Measurements from ENCODE around the gene SULT1C2. TPM values are rescaled to one million over a fixed set of nuclear protein-coding genes. Genes with fewer than 3 reads are reported as not detected.
A peak's percentile ranks its signal among the peaks of the same experiment; 100 is the strongest.

The SULT1C2 gene
- total RNA-seq, 1 experiment from 2014 or later, result 1.6 TPM

GRCh38 chr2:108271691-108272253 is 16.9 kb upstream of the SULT1C2 start:
- peaks cover 0 to 6% of the 10 kb centered on the region in 2 experiments; a peak in 2 of 4 replicates for H3K4me1 Mint-ChIP-seq

More at GRCh38 chr2:108271691-108272253, 16.9 kb upstream of the SULT1C2 start:
- WGBS (ENCODE audit: extremely low coverage, insufficient read length, low lambda C conversion rate), result no CpG with 5 or more reads among the region's 7 CpGs
- Histone ChIP-seq H3K4ac (ENCODE audit: low read depth, low read length) (no peak overlapping the region), H3K9me3 (ENCODE audit: control insufficient read depth, low read depth, low read length) (no peaks in the 10 kb centered on the region), H3K27me3 (ENCODE audit: insufficient read depth, low read length) (no peaks in the 10 kb centered on the region), H2BK15ac (ENCODE audit: low read depth, low read length) (no peak overlapping the region), H3K4me1 (ENCODE audit: insufficient read depth, low read length) (no peaks in the 10 kb centered on the region), H3T11ph (ENCODE audit: low read length) (no peak overlapping the region), H2BK20ac (ENCODE audit: low read depth, low read length, poor library complexity, severe bottlenecking) (no peak overlapping the region), H4K8ac (replicated peaks; ENCODE audit: insufficient read length, low read depth, low read length) (no peak overlapping the region), H4K5ac (ENCODE audit: insufficient read length, low read depth, low read length) (no peak overlapping the region), H3K23me2 (ENCODE audit: insufficient read length, low read depth, low read length, poor library complexity, severe bottlenecking) (no peaks in the 10 kb centered on the region), H3K23ac (ENCODE audit: insufficient read length, low read depth, low read length) (no peak overlapping the region), H2BK120ac (ENCODE audit: low read depth, low read length, poor library complexity, severe bottlenecking) (no peak overlapping the region), H3K9ac (ENCODE audit: extremely low read depth, insufficient read length, low read length) (no peak overlapping the region), H2BK5ac (ENCODE audit: insufficient read length, low read length) (no peak overlapping the region), H2AK5ac (ENCODE audit: insufficient read length, low read length) (no peak overlapping the region), H4K20me1 (ENCODE audit: control insufficient read depth, insufficient read depth, insufficient read length) (no peaks in the 10 kb centered on the region), H3K56ac (ENCODE audit: insufficient read length, low read depth, low read length) (no peak overlapping the region), H3K79me2 (ENCODE audit: insufficient read depth, low read length) (no peaks in the 10 kb centered on the region), H2AFZ (ENCODE audit: low read length) (no peak overlapping the region), H2BK12ac (ENCODE audit: insufficient read length, low read depth, low read length) (no peak overlapping the region), H4K91ac (ENCODE audit: insufficient read length, low read depth, low read length) (no peak overlapping the region), H3K4me2 (ENCODE audit: insufficient read depth, insufficient read length, low read length) (no peak overlapping the region), H3K79me1 (ENCODE audit: insufficient read depth, low read depth, low read length, poor library complexity, severe bottlenecking) (no peaks in the 10 kb centered on the region), H3K27ac (ENCODE audit: insufficient read length, low read depth, low read length) (no peak overlapping the region), H3K18ac (ENCODE audit: insufficient read length, low read depth, low read length) (no peak overlapping the region), H3K14ac (ENCODE audit: insufficient read depth, low read length) (no peak overlapping the region; the same call in 1 of the 2 replicates)
- Mint-ChIP-seq H3K36me3 (ENCODE audit: insufficient read depth in 1 of 3, low read depth in 3 of 3) (no peaks in the 10 kb centered on the region), H3K4me3 (no peak overlapping the region), H3K27me3 (ENCODE audit: low read depth) (no peaks in the 10 kb centered on the region; the same call in 1 of the 2 replicates), H3K27ac (peak overlapping the region in 2 of 3 experiments; percentile 25 to 90; a peak in 3 of 7 replicates), H3K9me3 (no peaks in the 10 kb centered on the region)
- no peak for TF ChIP-seq CTCF (conservative IDR thresholded peaks at IDR 0.05)
- DNase-seq, result no peak

Measured in H9 (cell line).